ENCODE measurements around the gene NRP2. TPM values are rescaled to one million over a fixed set of nuclear protein-coding genes. Genes with fewer than 3 reads are reported as not detected.

Gene NRP2
- total RNA-seq, 1 experiment from 2014 or later = 73.5 TPM

- no peak for DNase-seq (ENCODE audit: low read depth)
These were observed 23.7 kb upstream of the NRP2 start for GRCh38 chr2:205658572-205658971.

GRCh38 chr2:205659922-205660321 is 22.4 kb upstream of the NRP2 start:
- no peak for DNase-seq (ENCODE audit: low read depth)

GRCh38 chr2:205660521-205661124 is 21.7 kb upstream of the NRP2 start:
- DNase-seq (ENCODE audit: low read depth) = peak; percentile 90

GRCh38 chr2:205661281-205661680 is 21.0 kb upstream of the NRP2 start:
- no peak for DNase-seq (ENCODE audit: low read depth)

- no peak for DNase-seq (ENCODE audit: low read depth)
These were observed 19.9 kb upstream of the NRP2 start for GRCh38 chr2:205662206-205662965.

- DNase-seq (ENCODE audit: low read depth) = no peak
These were observed 16.5 kb upstream of the NRP2 start for GRCh38 chr2:205665791-205666190.

- DNase-seq (ENCODE audit: low read depth) = no peak
These were observed 12.0 kb upstream of the NRP2 start for GRCh38 chr2:205670292-205670691.

- DNase-seq (ENCODE audit: low read depth) = no peak
These were observed 9.0 kb upstream of the NRP2 start for GRCh38 chr2:205673312-205673711.

- peak; percentile 75 for DNase-seq (ENCODE audit: low read depth)
These were observed 6.3 kb upstream of the NRP2 start for GRCh38 chr2:205675861-205676516.

GRCh38 chr2:205678541-205679142 is 3.7 kb upstream of the NRP2 start:
- DNase-seq (ENCODE audit: low read depth) = no peak

- DNase-seq (ENCODE audit: low read depth) = no peak
These were observed 2.8 kb upstream of the NRP2 start for GRCh38 chr2:205679410-205680009.

- DNase-seq (ENCODE audit: low read depth) = peak; percentile 89
These were observed 2.2 kb upstream of the NRP2 start for GRCh38 chr2:205680067-205680466.

- no peak for DNase-seq (ENCODE audit: low read depth)
These were observed 1.4 kb upstream of the NRP2 start for GRCh38 chr2:205680903-205681302.

- DNase-seq (ENCODE audit: low read depth) = peak; percentile 32
These were observed 681 bp upstream of the NRP2 start for GRCh38 chr2:205681401-205682238.

GRCh38 chr2:205682971-205683501 is 735 bp downstream of the NRP2 start:
- DNase-seq (ENCODE audit: low read depth) = no peak

GRCh38 chr2:205683502-205684367 is 1.4 kb downstream of the NRP2 start:
- peak; percentile 53 for DNase-seq (ENCODE audit: low read depth)

GRCh38 chr2:205684871-205685313 is 2.6 kb downstream of the NRP2 start:
- peak; percentile 62 for DNase-seq (ENCODE audit: low read depth)

- DNase-seq (ENCODE audit: low read depth) = peak; percentile 84
These were observed 3.2 kb downstream of the NRP2 start for GRCh38 chr2:205685314-205686055.
